ENCODE results near the gene IL10. TPM values are rescaled to one million over a fixed set of nuclear protein-coding genes. Genes with fewer than 3 reads are reported as not detected.

Gene IL10
- total and polyA plus RNA-seq, 7 donors: 1.6 to 16.8 (median 5.4) TPM

DNA sequence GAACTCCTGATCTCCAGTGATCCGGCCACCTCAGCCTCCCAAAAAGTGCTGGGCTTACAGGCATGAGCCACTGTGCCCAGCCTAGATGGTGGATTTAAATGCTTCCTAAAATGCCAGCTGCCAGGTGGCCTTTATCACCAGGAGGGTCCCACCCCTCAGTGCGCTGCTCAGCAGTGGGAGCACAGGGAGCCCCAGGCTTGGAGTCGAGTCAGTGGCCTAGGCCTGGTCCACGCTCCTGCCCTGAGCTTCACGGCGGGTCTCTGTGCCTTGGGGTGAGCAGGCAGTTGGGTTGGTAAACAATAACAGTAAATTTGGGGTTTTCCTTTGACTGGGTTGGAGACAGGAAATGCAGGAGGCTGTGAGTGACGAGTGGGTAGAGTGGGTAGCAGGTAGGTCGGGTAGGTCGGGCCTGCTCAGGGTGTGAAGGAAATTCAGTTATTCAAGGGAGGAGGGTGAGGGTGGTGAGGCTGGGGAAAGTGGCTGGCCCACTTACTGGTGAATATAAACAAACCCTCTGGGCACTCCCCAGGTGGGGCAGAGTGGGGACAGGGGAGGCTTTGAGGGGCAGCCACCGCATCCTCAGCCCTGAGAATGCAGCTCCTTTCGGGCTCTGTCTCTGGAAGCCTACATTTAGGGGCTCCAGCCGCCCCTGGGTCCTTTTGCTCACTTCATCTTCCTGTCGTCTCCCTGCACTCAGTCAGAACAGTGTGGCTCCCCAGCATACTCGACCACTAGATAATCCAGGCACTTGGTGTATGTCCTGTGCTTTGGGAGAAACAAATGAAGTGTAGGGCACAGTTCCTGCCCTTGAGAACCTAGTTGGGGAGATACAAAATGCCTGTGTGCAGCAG lies 35.2 kb downstream of the IL10 start:
- intact Hi-C loops (cut with DNase I): no loop called here
- H3K4me1 ChIP-seq: peaks cover 0 to 26% (median 17%) of the 10 kb centered on the region in 4 donors
- TF ChIP-seq EP300 (IDR thresholded peaks at IDR 0.05): no peak
- TF ChIP-seq POLR2AphosphoS5 (IDR thresholded peaks at IDR 0.05): no peak
- no peak for TF ChIP-seq POLR2A (IDR thresholded peaks at IDR 0.05)
- TF ChIP-seq, protein P1, sequence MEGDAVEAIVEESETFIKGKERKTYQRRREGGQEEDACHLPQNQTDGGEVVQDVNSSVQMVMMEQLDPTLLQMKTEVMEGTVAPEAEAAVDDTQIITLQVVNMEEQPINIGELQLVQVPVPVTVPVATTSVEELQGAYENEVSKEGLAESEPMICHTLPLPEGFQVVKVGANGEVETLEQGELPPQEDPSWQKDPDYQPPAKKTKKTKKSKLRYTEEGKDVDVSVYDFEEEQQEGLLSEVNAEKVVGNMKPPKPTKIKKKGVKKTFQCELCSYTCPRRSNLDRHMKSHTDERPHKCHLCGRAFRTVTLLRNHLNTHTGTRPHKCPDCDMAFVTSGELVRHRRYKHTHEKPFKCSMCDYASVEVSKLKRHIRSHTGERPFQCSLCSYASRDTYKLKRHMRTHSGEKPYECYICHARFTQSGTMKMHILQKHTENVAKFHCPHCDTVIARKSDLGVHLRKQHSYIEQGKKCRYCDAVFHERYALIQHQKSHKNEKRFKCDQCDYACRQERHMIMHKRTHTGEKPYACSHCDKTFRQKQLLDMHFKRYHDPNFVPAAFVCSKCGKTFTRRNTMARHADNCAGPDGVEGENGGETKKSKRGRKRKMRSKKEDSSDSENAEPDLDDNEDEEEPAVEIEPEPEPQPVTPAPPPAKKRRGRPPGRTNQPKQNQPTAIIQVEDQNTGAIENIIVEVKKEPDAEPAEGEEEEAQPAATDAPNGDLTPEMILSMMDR (IDR thresholded peaks at IDR 0.05): no peak
- no peak overlapping the region for H3K4me3 ChIP-seq
- peak overlapping the region in 2 of 4 donors; percentile 11 to 21 for H3K27ac ChIP-seq
- H3K9me3 ChIP-seq: no peaks in the 10 kb centered on the region
- H3K27me3 ChIP-seq: no peaks in the 10 kb centered on the region
- H3K36me3 ChIP-seq: peaks cover 13 to 29% (median 19%) of the 10 kb centered on the region in 4 donors
- no peak for DNase-seq
- WGBS, 2 donors: 74 to 90% methylated on average over 14 of the region's 14 CpGs

DNA sequence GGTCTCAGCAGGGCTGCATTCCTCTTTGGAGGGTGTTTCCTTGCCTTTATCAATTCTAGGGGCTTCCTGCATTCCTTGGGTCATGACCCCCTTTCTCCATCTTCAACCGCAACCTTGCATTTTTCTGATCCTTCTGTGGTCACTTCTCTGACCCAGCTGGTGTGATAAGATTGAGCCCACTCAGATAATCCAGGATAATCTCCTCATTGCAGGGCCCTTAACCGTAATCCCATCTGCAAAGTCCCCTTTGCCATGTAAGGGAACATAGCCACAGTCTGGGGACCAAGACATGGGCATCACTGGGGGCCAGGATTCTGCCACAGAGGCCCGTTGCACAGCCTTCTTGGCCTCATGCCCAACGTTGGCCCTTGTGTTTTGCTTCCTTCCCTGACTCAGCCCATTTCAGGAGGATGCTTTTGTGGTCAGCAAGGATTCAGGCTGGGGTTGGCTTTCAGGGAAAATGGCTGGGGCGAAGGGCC lies 36.7 kb downstream of the IL10 start:
- peaks cover 27 to 44% (median 34%) of the 10 kb centered on the region in 4 donors for H3K36me3 ChIP-seq
- no peaks in the 10 kb centered on the region for H3K27me3 ChIP-seq
- no peak for TF ChIP-seq POLR2AphosphoS5 (IDR thresholded peaks at IDR 0.05)
- no peak for TF ChIP-seq EP300 (IDR thresholded peaks at IDR 0.05)
- TF ChIP-seq, protein P1 (IDR thresholded peaks at IDR 0.05): no peak
- no peak for TF ChIP-seq POLR2A (IDR thresholded peaks at IDR 0.05)
- H3K4me3 ChIP-seq: no peak overlapping the region
- no peak overlapping the region for H3K27ac ChIP-seq
- no peaks in the 10 kb centered on the region for H3K9me3 ChIP-seq
- WGBS, 2 donors: 79 to 80% methylated on average over 5 of the region's 5 CpGs
- H3K4me1 ChIP-seq: peaks cover 0 to 26% (median 17%) of the 10 kb centered on the region in 4 donors
- intact Hi-C loops (cut with DNase I): no loop called here
- peak; percentile 70 for DNase-seq

DNA sequence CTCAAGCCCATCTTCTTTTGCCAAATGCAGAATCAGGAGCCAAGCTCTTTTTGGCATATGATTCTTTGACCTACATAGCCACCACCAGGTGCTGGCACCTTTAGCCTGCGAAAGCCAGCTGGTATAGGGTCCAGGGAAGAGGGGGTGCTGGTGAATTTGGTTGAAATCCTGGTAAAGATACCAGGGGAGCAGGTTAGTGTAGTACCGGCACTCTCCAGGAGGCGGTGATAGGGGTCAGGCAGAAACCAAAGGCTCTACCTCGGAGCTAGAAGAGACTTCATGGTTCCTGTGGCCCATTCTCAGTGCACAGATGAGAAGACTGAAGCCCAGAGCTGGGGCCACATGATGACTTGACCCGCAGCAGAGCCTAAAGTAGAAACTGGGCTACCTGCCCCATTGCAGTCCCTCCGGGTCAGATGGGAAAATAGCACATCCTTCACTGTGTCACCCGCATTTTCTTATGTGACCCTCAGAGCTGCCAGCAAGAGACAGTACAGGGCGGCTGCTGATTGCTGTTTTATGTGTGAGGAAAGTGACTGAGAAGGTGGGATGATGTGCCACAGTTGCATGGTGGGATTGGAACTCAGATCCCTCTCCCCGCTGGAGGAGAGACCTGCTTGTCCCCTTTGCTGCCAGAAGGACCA lies 37.7 kb downstream of the IL10 start:
- no peaks in the 10 kb centered on the region for H3K9me3 ChIP-seq
- intact Hi-C loops (cut with DNase I): no loop called here
- TF ChIP-seq POLR2A (IDR thresholded peaks at IDR 0.05) (no peak), POLR2AphosphoS5 (IDR thresholded peaks at IDR 0.05) (no peak), EP300 (IDR thresholded peaks at IDR 0.05) (no peak)
- TF ChIP-seq, protein P1 (IDR thresholded peaks at IDR 0.05): peak; percentile 14 to 70 (median 61)
- H3K27ac ChIP-seq: no peak overlapping the region
- peaks cover 37 to 54% (median 44%) of the 10 kb centered on the region in 4 donors for H3K36me3 ChIP-seq
- H3K4me3 ChIP-seq: no peak overlapping the region
- WGBS, 2 donors: 65 to 69% methylated on average over 9 of the region's 9 CpGs
- peak; percentile 75 for DNase-seq
- peaks cover 0 to 26% (median 17%) of the 10 kb centered on the region in 4 donors for H3K4me1 ChIP-seq
- H3K27me3 ChIP-seq: no peaks in the 10 kb centered on the region

DNA sequence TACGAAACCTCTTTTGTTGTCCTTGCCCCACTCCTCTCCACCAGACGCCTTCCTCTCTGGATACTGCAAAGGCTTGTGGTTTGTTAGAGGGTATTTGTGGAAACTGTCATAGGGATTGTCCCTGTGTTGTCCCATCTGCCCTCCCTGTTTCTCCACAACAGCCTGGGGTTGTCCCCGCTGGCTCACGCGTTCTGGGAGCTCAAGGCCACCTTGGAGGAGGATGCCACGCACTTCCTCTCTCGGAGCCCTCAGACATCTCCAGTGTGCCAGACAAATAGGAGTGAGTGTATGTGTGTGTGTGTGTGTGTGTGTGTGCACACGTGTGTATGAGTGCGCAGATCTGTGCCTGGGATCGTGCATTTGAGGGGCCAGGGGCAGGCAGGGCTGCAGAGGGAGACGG lies 39.3 kb downstream of the IL10 start:
- H3K4me3 ChIP-seq: no peak overlapping the region
- intact Hi-C loops (cut with DNase I): no loop called here
- H3K4me1 ChIP-seq: peaks cover 0 to 28% (median 21%) of the 10 kb centered on the region in 4 donors
- peaks cover 42 to 61% (median 50%) of the 10 kb centered on the region in 4 donors for H3K36me3 ChIP-seq
- DNase-seq: no peak
- 89 to 90% methylated on average over 11 of the region's 11 CpGs for WGBS, 2 donors
- H3K27me3 ChIP-seq: no peaks in the 10 kb centered on the region
- no peak overlapping the region for H3K27ac ChIP-seq
- no peak for TF ChIP-seq POLR2AphosphoS5 (IDR thresholded peaks at IDR 0.05)
- TF ChIP-seq, protein P1 (IDR thresholded peaks at IDR 0.05): no peak
- no peak for TF ChIP-seq EP300 (IDR thresholded peaks at IDR 0.05)
- TF ChIP-seq POLR2A (IDR thresholded peaks at IDR 0.05): no peak
- no peaks in the 10 kb centered on the region for H3K9me3 ChIP-seq

Data from sigmoid colon (tissue), 7 donors.